Panc1 (cell line): ENCODE measurements around the gene UBE3B.

Experiments used
- CTCF ChIP-seq: fragments of 450-650 bp; IDR thresholded peaks from 2 replicates; pipeline ENCODE4 v1.5.1; 2017; ENCODE audit warnings: mild to moderate bottlenecking
- POLR2AphosphoS5 ChIP-seq: IDR thresholded peaks from 2 replicates; pipeline ENCODE4 v1.6.1; 2012; ENCODE audit warnings: mild to moderate bottlenecking, low read depth, low read length, moderate library complexity
- REST ChIP-seq, 2 experiments: IDR thresholded peaks; 2 replicates each; pipeline ENCODE4 v1.6.1; 2011 to 2012; ENCODE audit warnings: low read depth in 2 of 2, control low read depth in 1 of 2, low read length in 1 of 2, mild to moderate bottlenecking in 1 of 2, moderate library complexity in 1 of 2; ENCODE audit not compliant: insufficient read depth in 1 of 2
- SIN3A ChIP-seq: IDR thresholded peaks from 2 replicates; pipeline ENCODE4 v1.6.1; 2012; ENCODE audit warnings: low read depth, mild to moderate bottlenecking, low read length, moderate library complexity, borderline replicate concordance; ENCODE audit not compliant: insufficient read depth
- TCF7L2 ChIP-seq: IDR thresholded peaks from 2 replicates; pipeline ENCODE4 v1.6.1; 2011; ENCODE audit warnings: mild to moderate bottlenecking, low read depth, low read length, inconsistent platforms

- TF ChIP-seq CTCF = no peak
- no peak for TF ChIP-seq REST (IDR thresholded peaks at IDR 0.05; ENCODE audit: insufficient read depth in 1 of 2, low read depth in 2 of 2, low read length in 1 of 2)
- no peak for TF ChIP-seq POLR2AphosphoS5
- TF ChIP-seq SIN3A = no peak
- no peak for TF ChIP-seq TCF7L2
Measured at GRCh38 chr12:109510196-109510595, 32.8 kb downstream of the UBE3B start.
